WERI-Rb-1 (cell line): ENCODE results near the gene STK17B.
"Not testable (repeated sequence)": the region's sequence is repeated elsewhere in the genome, so short reads cannot be mapped to it uniquely, and the experiment has no call there.

Source experiments
- DNase-seq: peaks from one replicate; pipeline ENCODE4 v3.0.0-alpha.2; 2020
- H3K27ac ChIP-seq: fragments of 250-450 bp; sonication (Bioruptor Pico); 2 replicates; pipeline ENCODE4 v1.5.1; 2020; ENCODE audit warnings: mild to moderate bottlenecking, moderate library complexity
- H3K27me3 ChIP-seq: fragments of 250-450 bp; sonication (Bioruptor Pico); 2 replicates; pipeline ENCODE4 v1.5.1; 2021; ENCODE audit warnings: mild to moderate bottlenecking, low read depth, moderate library complexity; ENCODE audit not compliant: insufficient read depth, severe bottlenecking
- H3K36me3 ChIP-seq: fragments of 250-450 bp; sonication (Bioruptor Pico); 2 replicates; pipeline ENCODE4 v1.5.1; 2020; ENCODE audit warnings: mild to moderate bottlenecking, moderate library complexity
- H3K4me3 ChIP-seq: 2 replicates; pipeline ENCODE4 v1.5.1; 2011; ENCODE audit warnings: low read depth, mild to moderate bottlenecking, control low read depth, low read length
- H3K9me3 ChIP-seq: fragments of 250-450 bp; sonication (Bioruptor Pico); 2 replicates; pipeline ENCODE4 v1.5.1; 2021; ENCODE audit warnings: mild to moderate bottlenecking, moderate library complexity; ENCODE audit not compliant: severe bottlenecking
- TF ChIP-seq, protein P1 (sequence below): IDR thresholded peaks from 2 replicates; pipeline ENCODE4 v1.5.1; 2011; ENCODE audit warnings: low read depth, mild to moderate bottlenecking, control low read depth, inconsistent platforms, low read length

Gene STK17B

GRCh38 chr2:196191541-196191940 lies 20.2 kb upstream of the STK17B start:
- Histone ChIP-seq H3K36me3 (no peaks in the 10 kb centered on the region), H3K27me3 (no peaks in the 10 kb centered on the region), H3K9me3 (no peaks in the 10 kb centered on the region), H3K27ac (no peak overlapping the region), H3K4me3 (no peak overlapping the region)
- no peak for DNase-seq
- TF ChIP-seq, protein P1, sequence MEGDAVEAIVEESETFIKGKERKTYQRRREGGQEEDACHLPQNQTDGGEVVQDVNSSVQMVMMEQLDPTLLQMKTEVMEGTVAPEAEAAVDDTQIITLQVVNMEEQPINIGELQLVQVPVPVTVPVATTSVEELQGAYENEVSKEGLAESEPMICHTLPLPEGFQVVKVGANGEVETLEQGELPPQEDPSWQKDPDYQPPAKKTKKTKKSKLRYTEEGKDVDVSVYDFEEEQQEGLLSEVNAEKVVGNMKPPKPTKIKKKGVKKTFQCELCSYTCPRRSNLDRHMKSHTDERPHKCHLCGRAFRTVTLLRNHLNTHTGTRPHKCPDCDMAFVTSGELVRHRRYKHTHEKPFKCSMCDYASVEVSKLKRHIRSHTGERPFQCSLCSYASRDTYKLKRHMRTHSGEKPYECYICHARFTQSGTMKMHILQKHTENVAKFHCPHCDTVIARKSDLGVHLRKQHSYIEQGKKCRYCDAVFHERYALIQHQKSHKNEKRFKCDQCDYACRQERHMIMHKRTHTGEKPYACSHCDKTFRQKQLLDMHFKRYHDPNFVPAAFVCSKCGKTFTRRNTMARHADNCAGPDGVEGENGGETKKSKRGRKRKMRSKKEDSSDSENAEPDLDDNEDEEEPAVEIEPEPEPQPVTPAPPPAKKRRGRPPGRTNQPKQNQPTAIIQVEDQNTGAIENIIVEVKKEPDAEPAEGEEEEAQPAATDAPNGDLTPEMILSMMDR = no peak

DNA sequence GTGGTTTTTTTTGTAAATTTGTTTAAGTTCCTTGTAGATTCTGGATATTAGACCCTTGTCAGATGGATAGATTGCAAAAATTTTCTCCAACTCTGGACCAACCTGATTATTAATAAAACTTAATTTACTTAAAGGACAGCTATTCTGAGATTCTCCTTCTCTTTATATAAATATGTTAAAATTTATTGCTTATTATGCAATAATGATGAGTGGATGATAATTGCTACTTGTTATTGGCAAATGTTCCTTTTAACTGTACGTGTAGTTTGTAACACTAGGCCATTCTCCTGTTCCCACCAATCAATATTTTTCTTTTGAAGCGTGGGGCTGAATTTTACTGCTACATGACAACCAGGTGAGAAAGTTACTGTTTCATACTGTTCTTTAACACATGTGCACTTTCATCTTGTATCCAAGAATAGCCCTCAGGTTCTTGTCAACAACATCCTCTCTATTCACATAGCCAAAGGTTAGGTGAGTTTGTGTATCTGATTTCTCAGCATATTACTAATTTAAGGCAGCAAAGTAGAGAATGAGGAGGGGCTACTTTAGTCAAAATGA lies 16.6 kb upstream of the STK17B start:
- Histone ChIP-seq H3K9me3 (no peaks in the 10 kb centered on the region), H3K4me3 (no peak overlapping the region), H3K27ac (no peak overlapping the region), H3K27me3 (no peaks in the 10 kb centered on the region), H3K36me3 (no peaks in the 10 kb centered on the region)
- no peak for DNase-seq
- TF ChIP-seq, protein P1 = no peak

GRCh38 chr2:196187175-196187700 lies 15.9 kb upstream of the STK17B start:
- H3K27me3 ChIP-seq, H3K4me3 ChIP-seq, H3K9me3 ChIP-seq, H3K27ac ChIP-seq, H3K36me3 ChIP-seq, DNase-seq: not testable (repeated sequence)

DNA sequence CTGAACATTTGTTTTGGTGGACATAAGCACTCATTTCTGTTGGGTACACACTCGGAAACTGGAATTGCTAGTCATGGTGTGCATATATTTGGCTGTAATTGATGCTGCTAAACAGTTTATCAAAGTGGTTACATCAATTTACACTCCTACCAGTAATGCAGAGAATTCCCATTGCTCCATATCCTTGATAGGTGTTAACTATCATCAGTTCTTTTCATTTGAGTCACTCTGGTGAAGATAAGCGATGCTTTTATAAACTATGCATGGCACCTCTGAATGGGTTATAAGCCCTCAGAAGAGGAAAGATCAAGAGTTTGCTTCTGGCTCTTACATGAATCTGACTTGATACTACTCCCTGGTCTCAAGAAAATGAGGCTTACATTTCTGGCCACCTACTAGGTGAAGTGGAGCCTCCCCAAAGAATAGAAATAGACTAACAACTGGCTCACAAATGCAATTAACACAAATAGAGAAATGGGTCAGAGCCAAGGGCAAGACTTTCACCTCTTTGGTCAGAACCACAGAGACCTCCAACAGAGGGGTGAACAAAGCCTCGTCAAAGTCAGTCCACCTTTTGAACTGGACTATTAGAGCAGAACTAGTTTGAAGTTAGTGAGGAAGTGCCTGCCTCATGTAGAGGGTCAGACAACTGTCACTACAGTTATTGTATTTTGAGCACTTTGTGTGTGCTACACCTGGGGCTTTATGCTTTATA lies 15.0 kb upstream of the STK17B start:
- Histone ChIP-seq H3K9me3 (no peaks in the 10 kb centered on the region), H3K27me3 (no peaks in the 10 kb centered on the region), H3K27ac (no peak overlapping the region), H3K4me3 (no peak overlapping the region), H3K36me3 (no peaks in the 10 kb centered on the region)
- DNase-seq = no peak
- TF ChIP-seq, protein P1 = no peak

DNA sequence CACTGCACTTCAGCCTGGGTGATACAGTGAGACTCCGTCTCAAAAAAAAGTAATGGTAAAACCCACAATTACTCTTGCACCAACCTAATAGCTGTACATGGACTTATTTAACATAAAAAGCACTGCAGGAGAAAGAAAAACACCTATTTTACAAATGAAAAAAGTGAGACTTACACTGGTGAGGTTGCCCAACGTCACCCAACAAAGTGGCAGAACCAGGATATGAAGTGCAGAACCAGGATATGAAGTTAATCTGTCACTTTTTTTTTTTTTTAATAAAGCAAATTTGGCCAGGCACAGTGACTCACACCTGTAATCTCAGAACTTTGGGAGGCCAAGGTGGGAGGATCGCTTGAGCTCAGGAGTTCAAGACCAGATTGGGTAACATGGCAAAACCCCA lies 13.5 kb upstream of the STK17B start:
- no peak for DNase-seq
- TF ChIP-seq, protein P1 = no peak
- no peak overlapping the region for H3K27ac ChIP-seq
- no peaks in the 10 kb centered on the region for H3K9me3 ChIP-seq
- H3K27me3 ChIP-seq = no peaks in the 10 kb centered on the region
- H3K36me3 ChIP-seq = no peaks in the 10 kb centered on the region
- H3K4me3 ChIP-seq = no peak overlapping the region

GRCh38 chr2:196183528-196184231 lies 12.3 kb upstream of the STK17B start:
- no peak overlapping the region for H3K4me3 ChIP-seq
- no peaks in the 10 kb centered on the region for H3K9me3 ChIP-seq
- DNase-seq = no peak
- H3K27me3 ChIP-seq = no peaks in the 10 kb centered on the region
- H3K27ac ChIP-seq = no peak overlapping the region
- H3K36me3 ChIP-seq = no peaks in the 10 kb centered on the region
- TF ChIP-seq, protein P1 = no peak
